GM19025 (cell line): Measurements from ENCODE around the gene SLC11A1.

Source experiments
- ATAC-seq: cut with Tn5 transposase; IDR thresholded peaks from one replicate; pipeline ENCODE4 v1.9.1; 2021; ENCODE audit warnings: mild to moderate bottlenecking, low read depth, moderate library complexity; ENCODE audit not compliant: unreplicated experiment

Gene SLC11A1

GRCh38 chr2:218403810-218404209, 21.7 kb downstream of the SLC11A1 start:
- ATAC-seq, result no peak

- no peak for ATAC-seq
Measured at GRCh38 chr2:218404351-218405085, 22.4 kb downstream of the SLC11A1 start.

- ATAC-seq, result no peak
Measured at GRCh38 chr2:218405086-218405745, 23.1 kb downstream of the SLC11A1 start.

- no peak for ATAC-seq
Measured at GRCh38 chr2:218405746-218406208, 23.7 kb downstream of the SLC11A1 start.

GRCh38 chr2:218406209-218406948, 24.3 kb downstream of the SLC11A1 start:
- ATAC-seq, result peak; percentile 83

GRCh38 chr2:218406949-218407618, 25.0 kb downstream of the SLC11A1 start:
- no peak for ATAC-seq

GRCh38 chr2:218407717-218408116, 25.6 kb downstream of the SLC11A1 start:
- ATAC-seq, result no peak

- ATAC-seq, result no peak
Measured at GRCh38 chr2:218418321-218418716, 36.2 kb downstream of the SLC11A1 start.

GRCh38 chr2:218418717-218419458, 36.8 kb downstream of the SLC11A1 start, which contains the start of gene VIL1:
Gene VIL1, plus strand, starts transcription at chr2:218419123. Its CDS starts 4,656 bp downstream, at chr2:218423779.
- ATAC-seq, result no peak

GRCh38 chr2:218419630-218420216, 37.6 kb downstream of the SLC11A1 start:
- no peak for ATAC-seq

- no peak for ATAC-seq
Measured at GRCh38 chr2:218421027-218421426, 39.0 kb downstream of the SLC11A1 start.

GRCh38 chr2:218422403-218423086, 40.5 kb downstream of the SLC11A1 start:
- ATAC-seq, result no peak

GRCh38 chr2:218423584-218423983, 41.5 kb downstream of the SLC11A1 start:
- no peak for ATAC-seq

GRCh38 chr2:218425531-218425930, 43.5 kb downstream of the SLC11A1 start:
- no peak for ATAC-seq

- ATAC-seq, result no peak
Measured at GRCh38 chr2:218427741-218428140, 45.7 kb downstream of the SLC11A1 start.

GRCh38 chr2:218428846-218429558, 46.9 kb downstream of the SLC11A1 start:
- no peak for ATAC-seq

- no peak for ATAC-seq
Measured at GRCh38 chr2:218429911-218430692, 48.0 kb downstream of the SLC11A1 start.

- no peak for ATAC-seq
Measured at GRCh38 chr2:218430721-218431120, 48.6 kb downstream of the SLC11A1 start.
